Liver (tissue), 9 donors: ENCODE data around the gene CDC45. TPM values are rescaled to one million over a fixed set of nuclear protein-coding genes. Genes with fewer than 3 reads are reported as not detected.

Experiments
- DNase-seq: peaks from one replicate; pipeline ENCODE4 v3.0.0-alpha.2; 2017; ENCODE audit warnings: low spot score
- H3K27ac ChIP-seq, 2 donors: one replicate each; pipeline ENCODE4 v1.7.0; 2013; ENCODE audit warnings: inconsistent platforms in 2 of 2, low read length in 2 of 2, control low read depth in 1 of 2, low read depth in 1 of 2, mild to moderate bottlenecking in 1 of 2
- H3K27me3 ChIP-seq, 4 donors: one replicate each; pipeline versions ENCODE4 v1.6.1 to v1.7.0; 2013; ENCODE audit warnings: low read length in 3 of 4, inconsistent platforms in 1 of 4, mild to moderate bottlenecking in 1 of 4, moderate library complexity in 1 of 4; ENCODE audit not compliant: control insufficient read depth in 4 of 4, insufficient read depth in 4 of 4
- H3K36me3 ChIP-seq, 4 donors: one replicate each; pipeline versions ENCODE4 v1.6.1 to v1.7.0; 2013; ENCODE audit warnings: low read length in 3 of 4, mild to moderate bottlenecking in 3 of 4, low read depth in 1 of 4, moderate library complexity in 1 of 4; ENCODE audit not compliant: control insufficient read depth in 4 of 4, insufficient read depth in 3 of 4
- H3K4me1 ChIP-seq, 4 donors: one replicate each; pipeline versions ENCODE4 v1.6.1 to v1.7.0; 2013; ENCODE audit warnings: low read length in 3 of 4, mild to moderate bottlenecking in 3 of 4, moderate library complexity in 1 of 4; ENCODE audit not compliant: control insufficient read depth in 4 of 4, insufficient read depth in 4 of 4
- H3K4me3 ChIP-seq, 3 donors: one replicate each; pipeline versions ENCODE4 v1.6.1 to v1.7.0; 2013; ENCODE audit warnings: low read length in 3 of 3, control low read depth in 1 of 3, low read depth in 1 of 3, mild to moderate bottlenecking in 1 of 3
- H3K9ac ChIP-seq, 2 donors: one replicate each; pipeline ENCODE4 v1.7.0; 2013; ENCODE audit warnings: low read length in 2 of 2, mild to moderate bottlenecking in 2 of 2, moderate library complexity in 2 of 2, control low read depth in 1 of 2, low read depth in 1 of 2
- H3K9me3 ChIP-seq, 4 donors: one replicate each; pipeline versions ENCODE4 v1.6.1 to v1.7.0; 2013; ENCODE audit warnings: low read length in 3 of 4; ENCODE audit not compliant: control insufficient read depth in 4 of 4
- ATF3 ChIP-seq: IDR thresholded peaks from 2 replicates; pipeline ENCODE4 v1.6.1; 2016; ENCODE audit warnings: antibody characterized with exemption
- FOXA2 ChIP-seq: IDR thresholded peaks from 2 replicates; pipeline ENCODE4 v1.6.1; 2016; ENCODE audit warnings: antibody characterized with exemption
- JUND ChIP-seq, 2 donors: IDR thresholded peaks; 2 replicates each; pipeline ENCODE4 v1.6.1; 2016; ENCODE audit warnings: antibody characterized with exemption in 2 of 2
- NR2F2 ChIP-seq: IDR thresholded peaks from 2 replicates; pipeline ENCODE4 v1.6.1; 2016; ENCODE audit warnings: antibody characterized with exemption
- RXRA ChIP-seq, 2 donors: IDR thresholded peaks; 2 replicates each; pipeline ENCODE4 v1.6.1; 2017 to 2018; ENCODE audit warnings: antibody characterized with exemption in 2 of 2, mild to moderate bottlenecking in 1 of 2
- YY1 ChIP-seq: IDR thresholded peaks from 2 replicates; pipeline ENCODE4 v1.6.1; 2016; ENCODE audit warnings: antibody characterized with exemption, mild to moderate bottlenecking
- WGBS: extraction: QIAGEN DNeasy Blood & Tissue Kit; methylation state at CpG from one replicate; pipeline ENCODE4 v1.1.7; 2013; 5-methylcytosine and 5-hydroxymethylcytosine counted together
- polyA plus RNA-seq, 2 donors: library from polyadenylated mRNA; stranded (reverse) in 1 of 2; unstranded in 1 of 2; fragments of 200-250 nt in 1 of 2; fragments of >200 nt in 1 of 2; fragmentation: Nextera tagmentation in 1 of 2; extraction: Ambion mirVana in 1 of 2; gene quantifications; one replicate each; pipeline versions ENCODE4 v1.2.1 to v1.2.3, GENCODE V29; 2013 to 2015
- total RNA-seq, 2 donors: library from RNA; depleted of rRNA; stranded (reverse); fragments of >200 nt; gene quantifications; one replicate each; pipeline ENCODE4 v1.2.3, GENCODE V29; 2014
- TF ChIP-seq, protein P1 (sequence below): IDR thresholded peaks from 2 replicates; pipeline ENCODE4 v1.6.1; 2016; ENCODE audit warnings: antibody characterized with exemption
- TF ChIP-seq, protein P2 (sequence below): fragments of 150-350 bp; IDR thresholded peaks from 2 replicates; pipeline ENCODE4 v1.5.1; 2017; ENCODE audit warnings: improper control_type of control experiment, low read depth, low read length; ENCODE audit not compliant: missing input control
- TF ChIP-seq, protein P3 (sequence below): IDR thresholded peaks from 2 replicates; pipeline ENCODE4 v1.6.1; 2016; ENCODE audit warnings: antibody characterized with exemption
- donor health status: healthy.
- donor health status: healthy.
- donor health status: healthy.
- donor health status: healthy.
- donor health status: healthy.

Gene CDC45
- total and polyA plus RNA-seq, 4 donors: 0.33 to 15.5 (median 0.94) TPM

DNA sequence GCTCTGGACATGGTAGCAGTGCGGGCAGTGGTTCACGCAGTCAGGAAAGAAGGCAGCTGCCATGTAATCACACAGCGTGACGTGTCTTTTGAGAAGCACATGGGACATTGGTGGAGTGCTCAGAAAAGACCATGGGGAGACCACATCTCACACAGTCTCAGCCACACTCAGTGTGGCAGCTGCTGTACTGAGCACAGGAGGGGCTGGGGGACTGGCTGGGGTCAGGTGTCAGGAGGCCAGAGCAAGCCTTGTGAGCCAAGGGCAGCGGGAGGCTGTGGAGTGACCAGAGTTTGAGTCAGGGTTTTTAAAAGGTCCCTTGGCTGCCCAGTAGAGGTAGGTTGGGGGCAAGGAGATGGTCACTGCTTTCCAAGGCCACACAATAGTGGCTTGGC, 26.0 kb downstream of the CDC45 start (continued):
- TF ChIP-seq, protein P1, sequence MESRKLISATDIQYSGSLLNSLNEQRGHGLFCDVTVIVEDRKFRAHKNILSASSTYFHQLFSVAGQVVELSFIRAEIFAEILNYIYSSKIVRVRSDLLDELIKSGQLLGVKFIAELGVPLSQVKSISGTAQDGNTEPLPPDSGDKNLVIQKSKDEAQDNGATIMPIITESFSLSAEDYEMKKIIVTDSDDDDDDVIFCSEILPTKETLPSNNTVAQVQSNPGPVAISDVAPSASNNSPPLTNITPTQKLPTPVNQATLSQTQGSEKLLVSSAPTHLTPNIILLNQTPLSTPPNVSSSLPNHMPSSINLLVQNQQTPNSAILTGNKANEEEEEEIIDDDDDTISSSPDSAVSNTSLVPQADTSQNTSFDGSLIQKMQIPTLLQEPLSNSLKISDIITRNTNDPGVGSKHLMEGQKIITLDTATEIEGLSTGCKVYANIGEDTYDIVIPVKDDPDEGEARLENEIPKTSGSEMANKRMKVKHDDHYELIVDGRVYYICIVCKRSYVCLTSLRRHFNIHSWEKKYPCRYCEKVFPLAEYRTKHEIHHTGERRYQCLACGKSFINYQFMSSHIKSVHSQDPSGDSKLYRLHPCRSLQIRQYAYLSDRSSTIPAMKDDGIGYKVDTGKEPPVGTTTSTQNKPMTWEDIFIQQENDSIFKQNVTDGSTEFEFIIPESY: no peak

GRCh38 chr22:19506212-19506611, 26.5 kb downstream of the CDC45 start:
- Histone ChIP-seq H3K9ac (no peak overlapping the region), H3K4me3 (no peak overlapping the region), H3K9me3 (no peaks in the 10 kb centered on the region), H3K4me1 (no peaks in the 10 kb centered on the region), H3K27ac (no peak overlapping the region), H3K36me3 (no peaks in the 10 kb centered on the region), H3K27me3 (no peaks in the 10 kb centered on the region)
- no peak for TF ChIP-seq YY1
- TF ChIP-seq RXRA (IDR thresholded peaks at IDR 0.05): no peak
- TF ChIP-seq JUND (IDR thresholded peaks at IDR 0.05): no peak
- TF ChIP-seq FOXA2: no peak
- no peak for TF ChIP-seq ATF3
- TF ChIP-seq NR2F2: no peak
- DNase-seq: no peak
- WGBS: 88% methylated on average over 10 of the region's 10 CpGs

- H3K27ac ChIP-seq: no peak overlapping the region
- TF ChIP-seq, protein P1: no peak
- TF ChIP-seq, protein P2, sequence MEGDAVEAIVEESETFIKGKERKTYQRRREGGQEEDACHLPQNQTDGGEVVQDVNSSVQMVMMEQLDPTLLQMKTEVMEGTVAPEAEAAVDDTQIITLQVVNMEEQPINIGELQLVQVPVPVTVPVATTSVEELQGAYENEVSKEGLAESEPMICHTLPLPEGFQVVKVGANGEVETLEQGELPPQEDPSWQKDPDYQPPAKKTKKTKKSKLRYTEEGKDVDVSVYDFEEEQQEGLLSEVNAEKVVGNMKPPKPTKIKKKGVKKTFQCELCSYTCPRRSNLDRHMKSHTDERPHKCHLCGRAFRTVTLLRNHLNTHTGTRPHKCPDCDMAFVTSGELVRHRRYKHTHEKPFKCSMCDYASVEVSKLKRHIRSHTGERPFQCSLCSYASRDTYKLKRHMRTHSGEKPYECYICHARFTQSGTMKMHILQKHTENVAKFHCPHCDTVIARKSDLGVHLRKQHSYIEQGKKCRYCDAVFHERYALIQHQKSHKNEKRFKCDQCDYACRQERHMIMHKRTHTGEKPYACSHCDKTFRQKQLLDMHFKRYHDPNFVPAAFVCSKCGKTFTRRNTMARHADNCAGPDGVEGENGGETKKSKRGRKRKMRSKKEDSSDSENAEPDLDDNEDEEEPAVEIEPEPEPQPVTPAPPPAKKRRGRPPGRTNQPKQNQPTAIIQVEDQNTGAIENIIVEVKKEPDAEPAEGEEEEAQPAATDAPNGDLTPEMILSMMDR: no peak
- TF ChIP-seq, protein P3, sequence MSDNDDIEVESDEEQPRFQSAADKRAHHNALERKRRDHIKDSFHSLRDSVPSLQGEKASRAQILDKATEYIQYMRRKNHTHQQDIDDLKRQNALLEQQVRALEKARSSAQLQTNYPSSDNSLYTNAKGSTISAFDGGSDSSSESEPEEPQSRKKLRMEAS: no peak
- DNase-seq: no peak
- no peak overlapping the region for H3K9ac ChIP-seq
- WGBS: 97% methylated on average over 4 of the region's 4 CpGs
- no peak overlapping the region for H3K4me3 ChIP-seq
- no peaks in the 10 kb centered on the region for H3K4me1 ChIP-seq
- no peaks in the 10 kb centered on the region for H3K9me3 ChIP-seq
- H3K36me3 ChIP-seq: no peaks in the 10 kb centered on the region
- H3K27me3 ChIP-seq: no peaks in the 10 kb centered on the region
These were observed 27.8 kb downstream of the CDC45 start for GRCh38 chr22:19507534-19507861.
